ENCODE data around the gene RGS7. TPM values are rescaled to one million over a fixed set of nuclear protein-coding genes. Genes with fewer than 3 reads are reported as not detected.

The RGS7 gene
- total RNA-seq, 1 experiment from 2014 or later: 0.10 TPM

DNA sequence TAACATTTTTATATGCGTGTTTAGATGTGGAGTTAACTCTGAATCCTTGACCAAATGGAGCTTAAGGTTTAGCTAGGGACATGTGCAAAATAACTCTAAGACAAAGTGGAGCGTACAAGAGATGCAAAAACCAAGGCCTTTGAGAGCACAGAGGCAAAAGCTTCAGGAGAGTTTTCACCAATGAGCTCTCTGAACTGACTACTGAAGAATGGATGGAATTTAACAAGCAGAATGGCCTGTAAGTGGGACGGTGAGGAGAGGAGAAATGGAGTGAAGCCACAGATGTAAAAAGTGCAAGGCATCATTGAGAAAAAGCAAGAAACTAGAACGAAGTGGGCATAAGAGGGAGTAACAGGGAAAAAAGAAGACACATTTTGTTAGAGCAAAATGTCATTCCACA lies 260.0 kb downstream of the RGS7 start:
- in situ Hi-C loops (cut with HindIII; ENCODE audit: low pct_unique_long_range_greater_than_20kb, low sequenced_read_pairs) (no loop called here), intact Hi-C loops (cut with micrococcal nuclease; ENCODE audit: unreplicated experiment) (no loop called here)
- ChIA-PET POLR2A (no interaction called here), CTCF (no interaction called here)
- TF ChIP-seq, protein P1, sequence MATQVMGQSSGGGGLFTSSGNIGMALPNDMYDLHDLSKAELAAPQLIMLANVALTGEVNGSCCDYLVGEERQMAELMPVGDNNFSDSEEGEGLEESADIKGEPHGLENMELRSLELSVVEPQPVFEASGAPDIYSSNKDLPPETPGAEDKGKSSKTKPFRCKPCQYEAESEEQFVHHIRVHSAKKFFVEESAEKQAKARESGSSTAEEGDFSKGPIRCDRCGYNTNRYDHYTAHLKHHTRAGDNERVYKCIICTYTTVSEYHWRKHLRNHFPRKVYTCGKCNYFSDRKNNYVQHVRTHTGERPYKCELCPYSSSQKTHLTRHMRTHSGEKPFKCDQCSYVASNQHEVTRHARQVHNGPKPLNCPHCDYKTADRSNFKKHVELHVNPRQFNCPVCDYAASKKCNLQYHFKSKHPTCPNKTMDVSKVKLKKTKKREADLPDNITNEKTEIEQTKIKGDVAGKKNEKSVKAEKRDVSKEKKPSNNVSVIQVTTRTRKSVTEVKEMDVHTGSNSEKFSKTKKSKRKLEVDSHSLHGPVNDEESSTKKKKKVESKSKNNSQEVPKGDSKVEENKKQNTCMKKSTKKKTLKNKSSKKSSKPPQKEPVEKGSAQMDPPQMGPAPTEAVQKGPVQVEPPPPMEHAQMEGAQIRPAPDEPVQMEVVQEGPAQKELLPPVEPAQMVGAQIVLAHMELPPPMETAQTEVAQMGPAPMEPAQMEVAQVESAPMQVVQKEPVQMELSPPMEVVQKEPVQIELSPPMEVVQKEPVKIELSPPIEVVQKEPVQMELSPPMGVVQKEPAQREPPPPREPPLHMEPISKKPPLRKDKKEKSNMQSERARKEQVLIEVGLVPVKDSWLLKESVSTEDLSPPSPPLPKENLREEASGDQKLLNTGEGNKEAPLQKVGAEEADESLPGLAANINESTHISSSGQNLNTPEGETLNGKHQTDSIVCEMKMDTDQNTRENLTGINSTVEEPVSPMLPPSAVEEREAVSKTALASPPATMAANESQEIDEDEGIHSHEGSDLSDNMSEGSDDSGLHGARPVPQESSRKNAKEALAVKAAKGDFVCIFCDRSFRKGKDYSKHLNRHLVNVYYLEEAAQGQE (IDR thresholded peaks at IDR 0.05; ENCODE audit: insufficient read depth in 1 of 2, low read depth in 2 of 2, low read length in 1 of 2): no peak
- no peak for TF ChIP-seq POLR2AphosphoS5 (IDR thresholded peaks at IDR 0.05; ENCODE audit: low read depth, low read length)
- TF ChIP-seq SIN3A (IDR thresholded peaks at IDR 0.05; ENCODE audit: borderline replicate concordance, insufficient read depth, low read depth, low read length): no peak
- no peak for TF ChIP-seq TCF7L2 (IDR thresholded peaks at IDR 0.05; ENCODE audit: low read depth, low read length)
- TF ChIP-seq, protein P2, sequence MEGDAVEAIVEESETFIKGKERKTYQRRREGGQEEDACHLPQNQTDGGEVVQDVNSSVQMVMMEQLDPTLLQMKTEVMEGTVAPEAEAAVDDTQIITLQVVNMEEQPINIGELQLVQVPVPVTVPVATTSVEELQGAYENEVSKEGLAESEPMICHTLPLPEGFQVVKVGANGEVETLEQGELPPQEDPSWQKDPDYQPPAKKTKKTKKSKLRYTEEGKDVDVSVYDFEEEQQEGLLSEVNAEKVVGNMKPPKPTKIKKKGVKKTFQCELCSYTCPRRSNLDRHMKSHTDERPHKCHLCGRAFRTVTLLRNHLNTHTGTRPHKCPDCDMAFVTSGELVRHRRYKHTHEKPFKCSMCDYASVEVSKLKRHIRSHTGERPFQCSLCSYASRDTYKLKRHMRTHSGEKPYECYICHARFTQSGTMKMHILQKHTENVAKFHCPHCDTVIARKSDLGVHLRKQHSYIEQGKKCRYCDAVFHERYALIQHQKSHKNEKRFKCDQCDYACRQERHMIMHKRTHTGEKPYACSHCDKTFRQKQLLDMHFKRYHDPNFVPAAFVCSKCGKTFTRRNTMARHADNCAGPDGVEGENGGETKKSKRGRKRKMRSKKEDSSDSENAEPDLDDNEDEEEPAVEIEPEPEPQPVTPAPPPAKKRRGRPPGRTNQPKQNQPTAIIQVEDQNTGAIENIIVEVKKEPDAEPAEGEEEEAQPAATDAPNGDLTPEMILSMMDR (IDR thresholded peaks at IDR 0.05): no peak
- no peaks in the 10 kb centered on the region for H3K4me1 ChIP-seq (ENCODE audit: control insufficient read depth, insufficient read depth, low read length)
- H3K9me3 ChIP-seq (ENCODE audit: control insufficient read depth, insufficient read depth, low read depth, low read length): no peaks in the 10 kb centered on the region
- no peak overlapping the region for H3K4me3 ChIP-seq (ENCODE audit: low read depth in 2 of 2, low read length in 2 of 2)
- DNase-seq (ENCODE audit: low read depth, low spot score) (no peak), ATAC-seq (no peak)
- H3K36me3 ChIP-seq (ENCODE audit: control insufficient read depth, insufficient read depth, low read length): no peaks in the 10 kb centered on the region
- no TSS peak for BruUV-seq (replicated peaks)
- no peaks in the 10 kb centered on the region for H3K27me3 ChIP-seq (ENCODE audit: control insufficient read depth, insufficient read depth, low read length)
- H3K27ac ChIP-seq (ENCODE audit: low read length): no peak overlapping the region

DNA sequence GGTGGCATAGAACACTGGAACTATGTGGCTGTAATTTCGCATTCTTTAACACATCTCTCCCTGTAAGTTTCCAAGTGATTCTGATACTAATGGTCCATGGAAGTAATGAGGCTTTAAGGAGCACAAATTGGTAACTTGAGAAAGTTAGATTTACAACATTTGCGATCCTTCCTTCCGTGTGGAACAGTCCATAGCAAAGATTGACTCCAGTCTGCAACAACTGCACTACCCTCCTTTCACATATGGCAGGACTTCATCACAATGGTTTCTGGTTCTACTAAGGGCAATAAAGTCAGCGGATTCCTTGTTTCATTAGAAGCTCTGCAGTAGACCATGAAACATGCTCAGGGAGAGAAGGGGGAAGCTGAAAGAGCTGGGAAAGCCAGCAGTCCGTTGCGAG lies 261.2 kb downstream of the RGS7 start:
- H3K27ac ChIP-seq (ENCODE audit: low read length): no peak overlapping the region
- DNase-seq (ENCODE audit: low read depth, low spot score): no peak
- BruUV-seq (replicated peaks): no TSS peak
- H3K4me3 ChIP-seq (ENCODE audit: low read depth in 2 of 2, low read length in 2 of 2): no peak overlapping the region
- ATAC-seq: no peak
- no peaks in the 10 kb centered on the region for H3K27me3 ChIP-seq (ENCODE audit: control insufficient read depth, insufficient read depth, low read length)
- H3K4me1 ChIP-seq (ENCODE audit: control insufficient read depth, insufficient read depth, low read length): no peaks in the 10 kb centered on the region
- in situ Hi-C loops (cut with HindIII; ENCODE audit: low pct_unique_long_range_greater_than_20kb, low sequenced_read_pairs) (no loop called here), intact Hi-C loops (cut with micrococcal nuclease; ENCODE audit: unreplicated experiment) (no loop called here)
- no peaks in the 10 kb centered on the region for H3K9me3 ChIP-seq (ENCODE audit: control insufficient read depth, insufficient read depth, low read depth, low read length)
- POLR2A ChIA-PET: no interaction called here
- TF ChIP-seq TCF7L2 (IDR thresholded peaks at IDR 0.05; ENCODE audit: low read depth, low read length) (no peak), SIN3A (IDR thresholded peaks at IDR 0.05; ENCODE audit: borderline replicate concordance, insufficient read depth, low read depth, low read length) (no peak)
- TF ChIP-seq, protein P1 (IDR thresholded peaks at IDR 0.05; ENCODE audit: insufficient read depth in 1 of 2, low read depth in 2 of 2, low read length in 1 of 2): no peak
- H3K36me3 ChIP-seq (ENCODE audit: control insufficient read depth, insufficient read depth, low read length): no peaks in the 10 kb centered on the region
- CTCF ChIA-PET: no interaction called here
